Liver (tissue), 9 donors: ENCODE results near the gene EHD1. TPM values are rescaled to one million over a fixed set of nuclear protein-coding genes. Genes with fewer than 3 reads are reported as not detected.

ENCODE experiments used
- DNase-seq: peaks from one replicate; pipeline ENCODE4 v3.0.0-alpha.2; 2017; ENCODE audit warnings: low spot score
- H3K27ac ChIP-seq, 2 donors: one replicate each; pipeline ENCODE4 v1.7.0; 2013; ENCODE audit warnings: inconsistent platforms in 2 of 2, low read length in 2 of 2, control low read depth in 1 of 2, low read depth in 1 of 2, mild to moderate bottlenecking in 1 of 2
- H3K27me3 ChIP-seq, 4 donors: one replicate each; pipeline versions ENCODE4 v1.6.1 to v1.7.0; 2013; ENCODE audit warnings: low read length in 3 of 4, inconsistent platforms in 1 of 4, mild to moderate bottlenecking in 1 of 4, moderate library complexity in 1 of 4; ENCODE audit not compliant: control insufficient read depth in 4 of 4, insufficient read depth in 4 of 4
- H3K36me3 ChIP-seq, 4 donors: one replicate each; pipeline versions ENCODE4 v1.6.1 to v1.7.0; 2013; ENCODE audit warnings: low read length in 3 of 4, mild to moderate bottlenecking in 3 of 4, low read depth in 1 of 4, moderate library complexity in 1 of 4; ENCODE audit not compliant: control insufficient read depth in 4 of 4, insufficient read depth in 3 of 4
- H3K4me1 ChIP-seq, 4 donors: one replicate each; pipeline versions ENCODE4 v1.6.1 to v1.7.0; 2013; ENCODE audit warnings: low read length in 3 of 4, mild to moderate bottlenecking in 3 of 4, moderate library complexity in 1 of 4; ENCODE audit not compliant: control insufficient read depth in 4 of 4, insufficient read depth in 4 of 4
- H3K4me3 ChIP-seq, 3 donors: one replicate each; pipeline versions ENCODE4 v1.6.1 to v1.7.0; 2013; ENCODE audit warnings: low read length in 3 of 3, control low read depth in 1 of 3, low read depth in 1 of 3, mild to moderate bottlenecking in 1 of 3
- H3K9ac ChIP-seq, 2 donors: one replicate each; pipeline ENCODE4 v1.7.0; 2013; ENCODE audit warnings: low read length in 2 of 2, mild to moderate bottlenecking in 2 of 2, moderate library complexity in 2 of 2, control low read depth in 1 of 2, low read depth in 1 of 2
- H3K9me3 ChIP-seq, 4 donors: one replicate each; pipeline versions ENCODE4 v1.6.1 to v1.7.0; 2013; ENCODE audit warnings: low read length in 3 of 4; ENCODE audit not compliant: control insufficient read depth in 4 of 4
- ATF3 ChIP-seq: IDR thresholded peaks from 2 replicates; pipeline ENCODE4 v1.6.1; 2016; ENCODE audit warnings: antibody characterized with exemption
- EGR1 ChIP-seq, 2 donors: IDR thresholded peaks; 2 replicates each; pipeline ENCODE4 v1.6.1; 2016 to 2018; ENCODE audit warnings: antibody characterized with exemption in 2 of 2, low read depth in 2 of 2
- FOXA1 ChIP-seq: IDR thresholded peaks from 2 replicates; pipeline ENCODE4 v1.6.1; 2016; ENCODE audit warnings: antibody characterized with exemption
- FOXA2 ChIP-seq: IDR thresholded peaks from 2 replicates; pipeline ENCODE4 v1.6.1; 2016; ENCODE audit warnings: antibody characterized with exemption
- GABPA ChIP-seq, 2 donors: IDR thresholded peaks in 1 of 2; conservative IDR thresholded peaks in 1 of 2; 2 replicates each; pipeline ENCODE4 v1.6.1; 2016; ENCODE audit warnings: antibody characterized with exemption in 2 of 2, mild to moderate bottlenecking in 1 of 2, moderate library complexity in 1 of 2
- HNF4A ChIP-seq, 2 donors: conservative IDR thresholded peaks; 2 replicates each; pipeline ENCODE4 v1.6.1; 2016; ENCODE audit warnings: antibody characterized with exemption in 2 of 2, mild to moderate bottlenecking in 2 of 2
- HNF4G ChIP-seq: IDR thresholded peaks from 2 replicates; pipeline ENCODE4 v1.6.1; 2016; ENCODE audit warnings: antibody characterized with exemption
- MAX ChIP-seq: IDR thresholded peaks from 2 replicates; pipeline ENCODE4 v1.6.1; 2016; ENCODE audit warnings: antibody characterized with exemption
- NR2F2 ChIP-seq: IDR thresholded peaks from 2 replicates; pipeline ENCODE4 v1.6.1; 2016; ENCODE audit warnings: antibody characterized with exemption
- RAD21 ChIP-seq, 2 donors: IDR thresholded peaks; 2 replicates each; pipeline ENCODE4 v1.6.1; 2016; ENCODE audit warnings: antibody characterized with exemption in 2 of 2, mild to moderate bottlenecking in 2 of 2
- REST ChIP-seq: IDR thresholded peaks from 2 replicates; pipeline ENCODE4 v1.6.1; 2016; ENCODE audit warnings: antibody characterized with exemption, mild to moderate bottlenecking
- RXRA ChIP-seq, 2 donors: IDR thresholded peaks; 2 replicates each; pipeline ENCODE4 v1.6.1; 2017 to 2018; ENCODE audit warnings: antibody characterized with exemption in 2 of 2, mild to moderate bottlenecking in 1 of 2
- SP1 ChIP-seq: IDR thresholded peaks from 2 replicates; pipeline ENCODE4 v1.6.1; 2018; ENCODE audit warnings: antibody characterized with exemption, mild to moderate bottlenecking
- TAF1 ChIP-seq: conservative IDR thresholded peaks from 2 replicates; pipeline ENCODE4 v1.6.1; 2016; ENCODE audit warnings: antibody characterized with exemption, mild to moderate bottlenecking
- YY1 ChIP-seq: IDR thresholded peaks from 2 replicates; pipeline ENCODE4 v1.6.1; 2016; ENCODE audit warnings: antibody characterized with exemption, mild to moderate bottlenecking
- ZBTB33 ChIP-seq: IDR thresholded peaks from 2 replicates; pipeline ENCODE4 v1.6.1; 2016; ENCODE audit warnings: antibody characterized with exemption
- WGBS: extraction: QIAGEN DNeasy Blood & Tissue Kit; methylation state at CpG from one replicate; pipeline ENCODE4 v1.1.7; 2013; 5-methylcytosine and 5-hydroxymethylcytosine counted together
- polyA plus RNA-seq, 2 donors: library from polyadenylated mRNA; stranded (reverse) in 1 of 2; unstranded in 1 of 2; fragments of 200-250 nt in 1 of 2; fragments of >200 nt in 1 of 2; fragmentation: Nextera tagmentation in 1 of 2; extraction: Ambion mirVana in 1 of 2; gene quantifications; one replicate each; pipeline versions ENCODE4 v1.2.1 to v1.2.3, GENCODE V29; 2013 to 2015
- total RNA-seq, 2 donors: library from RNA; depleted of rRNA; stranded (reverse); fragments of >200 nt; gene quantifications; one replicate each; pipeline ENCODE4 v1.2.3, GENCODE V29; 2014
- donor health status: healthy.
- donor health status: healthy.
- donor health status: healthy.
- donor health status: healthy.
- donor health status: healthy.

The EHD1 gene
- total and polyA plus RNA-seq, 4 donors, result 8.3 to 36.4 (median 19.2) TPM

GRCh38 chr11:64851831-64852351 is 26.5 kb downstream of the EHD1 start:
- H3K9ac ChIP-seq, result no peak overlapping the region
- no peaks in the 10 kb centered on the region for H3K9me3 ChIP-seq
- H3K27me3 ChIP-seq, result no peaks in the 10 kb centered on the region
- H3K4me1 ChIP-seq, result peaks cover 12 to 43% (median 34%) of the 10 kb centered on the region in 4 donors
- no peak overlapping the region for H3K4me3 ChIP-seq
- H3K27ac ChIP-seq, result no peak overlapping the region
- peaks cover 0 to 9% (median 3%) of the 10 kb centered on the region in 4 donors for H3K36me3 ChIP-seq
- 86% methylated on average over 8 of the region's 8 CpGs for WGBS
- DNase-seq, result no peak
- no peak for TF ChIP-seq YY1
- TF ChIP-seq HNF4G, result no peak
- no peak for TF ChIP-seq FOXA1
- no peak for TF ChIP-seq GABPA (IDR thresholded peaks at IDR 0.05 in 1 of 2, conservative IDR thresholded peaks at IDR 0.05 in 1 of 2)
- TF ChIP-seq ATF3, result no peak
- TF ChIP-seq RAD21 (IDR thresholded peaks at IDR 0.05), result no peak
- no peak for TF ChIP-seq NR2F2
- TF ChIP-seq REST, result no peak
- TF ChIP-seq RXRA (IDR thresholded peaks at IDR 0.05), result no peak
- TF ChIP-seq HNF4A (conservative IDR thresholded peaks at IDR 0.05), result no peak
- TF ChIP-seq EGR1 (IDR thresholded peaks at IDR 0.05; ENCODE audit: low read depth in 2 of 2), result no peak
- TF ChIP-seq TAF1, result no peak
- no peak for TF ChIP-seq MAX

GRCh38 chr11:64850979-64851567 is 27.3 kb downstream of the EHD1 start:
- H3K4me3 ChIP-seq, result no peak overlapping the region
- H3K27me3 ChIP-seq, result no peaks in the 10 kb centered on the region
- 75% methylated on average over 13 of the region's 13 CpGs for WGBS
- TF ChIP-seq RXRA (IDR thresholded peaks at IDR 0.05) (no peak), HNF4A (conservative IDR thresholded peaks at IDR 0.05) (no peak), GABPA (IDR thresholded peaks at IDR 0.05 in 1 of 2, conservative IDR thresholded peaks at IDR 0.05 in 1 of 2) (no peak), YY1 (no peak), REST (no peak), NR2F2 (no peak), FOXA1 (no peak), FOXA2 (no peak), SP1 (no peak), TAF1 (no peak), ZBTB33 (no peak)
- H3K9me3 ChIP-seq, result no peaks in the 10 kb centered on the region
- H3K4me1 ChIP-seq, result peaks cover 12 to 38% (median 30%) of the 10 kb centered on the region in 4 donors
- H3K9ac ChIP-seq, result no peak overlapping the region
- H3K36me3 ChIP-seq, result peaks cover 0 to 9% (median 3%) of the 10 kb centered on the region in 4 donors
- DNase-seq, result no peak
- peak overlapping the region in 1 of 2 donors; percentile 14 for H3K27ac ChIP-seq
